ENCODE measurements around the gene TLE3. TPM values are rescaled to one million over a fixed set of nuclear protein-coding genes. Genes with fewer than 3 reads are reported as not detected.

The TLE3 gene
- polyA plus RNA-seq, 1 donor (not counting 4 experiments of a cell fraction or from before 2014, with no cell fraction given) = 8.3 TPM

- H2AFZ ChIP-seq (ENCODE audit: control insufficient read depth, low read length) = no peak overlapping the region
- no peak overlapping the region for H3K4me3 ChIP-seq (ENCODE audit: control insufficient read depth in 2 of 3, extremely low read depth in 1 of 3, insufficient read depth in 2 of 3, low read depth in 1 of 3, low read length in 3 of 3)
- dilution Hi-C loops (cut with MboI; ENCODE audit: extremely low pct_ligation_motif_present, low sequenced_read_pairs) = no loop called here
- no peaks in the 10 kb centered on the region for H3K79me2 ChIP-seq (ENCODE audit: control insufficient read depth, insufficient read depth, low read length)
- no peak overlapping the region for H3K9ac ChIP-seq (ENCODE audit: control insufficient read depth, extremely low read depth, insufficient read depth, low read length)
- no peak for DNase-seq (ENCODE audit: low read depth, low spot score)
- no peak overlapping the region for H3K4me2 ChIP-seq (ENCODE audit: control insufficient read depth, extremely low read depth, insufficient read depth, low read depth, low read length)
- no peaks in the 10 kb centered on the region for H3K36me3 ChIP-seq (ENCODE audit: control insufficient read depth in 2 of 2, extremely low read depth in 1 of 2, insufficient read depth in 2 of 2, low read length in 2 of 2)
- H4K20me1 ChIP-seq (ENCODE audit: control insufficient read depth, extremely low read depth, insufficient read depth, low read length) = no peaks in the 10 kb centered on the region
- peaks cover 19% of the 10 kb centered on the region for H3K4me1 ChIP-seq (ENCODE audit: control insufficient read depth, extremely low read depth, insufficient read depth, low read length)
- H3K27me3 ChIP-seq (ENCODE audit: control insufficient read depth, extremely low read depth, insufficient read depth, low read length) = peaks cover 51% of the 10 kb centered on the region
- TF ChIP-seq CTCF (optimal IDR thresholded peaks at IDR 0.05 in 1 of 3, IDR thresholded peaks at IDR 0.05 in 1 of 3, conservative IDR thresholded peaks at IDR 0.05 in 1 of 3; ENCODE audit: extremely low read depth in 1 of 3, insufficient read depth in 2 of 3, low read length in 3 of 3) = no peak
- no peak for TF ChIP-seq EZH2 (IDR thresholded peaks at IDR 0.05; ENCODE audit: low read length)
- no peaks in the 10 kb centered on the region for H3K9me1 ChIP-seq (ENCODE audit: control insufficient read depth, extremely low read depth, insufficient read depth, low read length)
- no peak overlapping the region for H3K27ac ChIP-seq (ENCODE audit: control insufficient read depth, insufficient read depth, low read length)
- H3K9me3 ChIP-seq (ENCODE audit: control insufficient read depth, low read depth, low read length) = no peaks in the 10 kb centered on the region
- FAIRE-seq = no peak
These were observed 5.1 kb upstream of the TLE3 start for GRCh38 chr15:70102827-70103226.

- Histone ChIP-seq H3K36me3 (ENCODE audit: control insufficient read depth in 2 of 2, extremely low read depth in 1 of 2, insufficient read depth in 2 of 2, low read length in 2 of 2) (no peaks in the 10 kb centered on the region), H3K9me1 (ENCODE audit: control insufficient read depth, extremely low read depth, insufficient read depth, low read length) (no peaks in the 10 kb centered on the region), H3K4me2 (ENCODE audit: control insufficient read depth, extremely low read depth, insufficient read depth, low read depth, low read length) (peak overlapping the region; percentile 42), H4K20me1 (ENCODE audit: control insufficient read depth, extremely low read depth, insufficient read depth, low read length) (no peaks in the 10 kb centered on the region), H3K79me2 (ENCODE audit: control insufficient read depth, insufficient read depth, low read length) (peaks cover under 1% of the 10 kb centered on the region), H3K9me3 (ENCODE audit: control insufficient read depth, low read depth, low read length) (no peaks in the 10 kb centered on the region), H3K27me3 (ENCODE audit: control insufficient read depth, extremely low read depth, insufficient read depth, low read length) (peaks cover 43% of the 10 kb centered on the region), H3K4me1 (ENCODE audit: control insufficient read depth, extremely low read depth, insufficient read depth, low read length) (peaks cover 19% of the 10 kb centered on the region), H3K4me3 (ENCODE audit: control insufficient read depth in 2 of 3, extremely low read depth in 1 of 3, insufficient read depth in 2 of 3, low read depth in 1 of 3, low read length in 3 of 3) (peak overlapping the region in 1 of 3 experiments; percentile 25), H3K27ac (ENCODE audit: control insufficient read depth, insufficient read depth, low read length) (no peak overlapping the region), H2AFZ (ENCODE audit: control insufficient read depth, low read length) (no peak overlapping the region), H3K9ac (ENCODE audit: control insufficient read depth, extremely low read depth, insufficient read depth, low read length) (no peak overlapping the region)
- no peak for DNase-seq (ENCODE audit: low read depth, low spot score)
- dilution Hi-C loops (cut with MboI; ENCODE audit: extremely low pct_ligation_motif_present, low sequenced_read_pairs) = no loop called here
- TF ChIP-seq CTCF (optimal IDR thresholded peaks at IDR 0.05 in 1 of 3, IDR thresholded peaks at IDR 0.05 in 1 of 3, conservative IDR thresholded peaks at IDR 0.05 in 1 of 3; ENCODE audit: extremely low read depth in 1 of 3, insufficient read depth in 2 of 3, low read length in 3 of 3) (no peak), EZH2 (IDR thresholded peaks at IDR 0.05; ENCODE audit: low read length) (no peak)
- no peak for FAIRE-seq
These were observed 3.9 kb upstream of the TLE3 start for GRCh38 chr15:70101459-70102113.
